H9 (cell line): ENCODE results near the gene BRPF1. TPM values are rescaled to one million over a fixed set of nuclear protein-coding genes. Genes with fewer than 3 reads are reported as not detected.

ENCODE experiments used
- DNase-seq: peaks from one replicate; pipeline ENCODE4 v3.0.0-alpha.2; 2017
- H2AFZ ChIP-seq: one replicate; pipeline ENCODE4 v1.6.1; 2013; ENCODE audit warnings: mild to moderate bottlenecking, low read length, control low read depth, moderate library complexity
- H2AK5ac ChIP-seq: 2 replicates; pipeline ENCODE4 v1.6.1; 2013; ENCODE audit warnings: low read length, control low read depth, mixed read lengths; ENCODE audit not compliant: insufficient read length
- H2BK120ac ChIP-seq: one replicate; pipeline ENCODE4 v1.6.1; 2013; ENCODE audit warnings: low read depth, mild to moderate bottlenecking, low read length, control low read depth, inconsistent platforms; ENCODE audit not compliant: poor library complexity, severe bottlenecking
- H2BK12ac ChIP-seq: 2 replicates; pipeline ENCODE4 v1.6.1; 2013; ENCODE audit warnings: low read length, control low read depth, mixed read lengths, low read depth; ENCODE audit not compliant: insufficient read length
- H2BK15ac ChIP-seq: 2 replicates; pipeline ENCODE4 v1.6.1; 2013; ENCODE audit warnings: low read depth, low read length, control low read depth
- H2BK20ac ChIP-seq: one replicate; pipeline ENCODE4 v1.6.1; 2013; ENCODE audit warnings: low read depth, mild to moderate bottlenecking, low read length, control low read depth, inconsistent platforms; ENCODE audit not compliant: poor library complexity, severe bottlenecking
- H2BK5ac ChIP-seq: 2 replicates; pipeline ENCODE4 v1.6.1; 2013; ENCODE audit warnings: low read length, control low read depth, mixed read lengths; ENCODE audit not compliant: insufficient read length
- H3K14ac ChIP-seq: 2 replicates; pipeline ENCODE4 v1.6.1; 2013; ENCODE audit warnings: low read length, control low read depth; ENCODE audit not compliant: insufficient read depth
- H3K18ac ChIP-seq: 2 replicates; pipeline ENCODE4 v1.6.1; 2013; ENCODE audit warnings: low read depth, mild to moderate bottlenecking, mixed read lengths, low read length, control low read depth; ENCODE audit not compliant: insufficient read length
- H3K23ac ChIP-seq: 2 replicates; pipeline ENCODE4 v1.6.1; 2013; ENCODE audit warnings: low read length, control low read depth, mixed read lengths, low read depth; ENCODE audit not compliant: insufficient read length
- H3K23me2 ChIP-seq: 2 replicates; pipeline ENCODE4 v1.6.1; 2013; ENCODE audit warnings: low read depth, mild to moderate bottlenecking, mixed read lengths, low read length, control low read depth; ENCODE audit not compliant: insufficient read length, poor library complexity, severe bottlenecking
- H3K27ac ChIP-seq: 2 replicates; pipeline ENCODE4 v1.5.1; 2013; ENCODE audit warnings: low read length, control low read depth, mixed read lengths, low read depth; ENCODE audit not compliant: insufficient read length
- H3K27me3 ChIP-seq: 2 replicates; pipeline ENCODE4 v1.6.1; 2013; ENCODE audit warnings: low read length, control low read depth, inconsistent platforms; ENCODE audit not compliant: insufficient read depth
- H3K4ac ChIP-seq: 2 replicates; pipeline ENCODE4 v1.6.1; 2013; ENCODE audit warnings: low read depth, mild to moderate bottlenecking, control low read depth, inconsistent platforms, low read length, moderate library complexity
- H3K4me1 ChIP-seq: 2 replicates; pipeline ENCODE4 v1.6.1; 2013; ENCODE audit warnings: low read length, control low read depth, inconsistent platforms; ENCODE audit not compliant: insufficient read depth
- H3K4me2 ChIP-seq: 2 replicates; pipeline ENCODE4 v1.6.1; 2013; ENCODE audit warnings: low read length, control low read depth, mixed read lengths; ENCODE audit not compliant: insufficient read length, insufficient read depth
- H3K56ac ChIP-seq: 2 replicates; pipeline ENCODE4 v1.6.1; 2013; ENCODE audit warnings: low read depth, mild to moderate bottlenecking, mixed read lengths, low read length, control low read depth; ENCODE audit not compliant: insufficient read length
- H3K79me1 ChIP-seq: 2 replicates; pipeline ENCODE4 v1.6.1; 2013; ENCODE audit warnings: low read depth, mild to moderate bottlenecking, moderate library complexity, low read length, control low read depth, inconsistent platforms; ENCODE audit not compliant: insufficient read depth, poor library complexity, severe bottlenecking
- H3K79me2 ChIP-seq: 2 replicates; pipeline ENCODE4 v1.6.1; 2013; ENCODE audit warnings: low read length, control low read depth, inconsistent platforms; ENCODE audit not compliant: insufficient read depth
- H3K9ac ChIP-seq: 2 replicates; pipeline ENCODE4 v1.6.1; 2013; ENCODE audit warnings: low read length, control low read depth, mixed read lengths; ENCODE audit not compliant: insufficient read length; ENCODE audit errors: extremely low read depth
- H3K9me3 ChIP-seq: one replicate; pipeline ENCODE4 v1.6.1; 2013; ENCODE audit warnings: low read depth, low read length, inconsistent platforms; ENCODE audit not compliant: control insufficient read depth
- H3T11ph ChIP-seq: one replicate; pipeline ENCODE4 v1.6.1; 2013; ENCODE audit warnings: mild to moderate bottlenecking, low read length, control low read depth, inconsistent platforms
- H4K20me1 ChIP-seq: one replicate; pipeline ENCODE4 v1.6.1; 2013; ENCODE audit not compliant: control insufficient read depth, insufficient read length, insufficient read depth
- H4K5ac ChIP-seq: 2 replicates; pipeline ENCODE4 v1.6.1; 2013; ENCODE audit warnings: low read depth, mild to moderate bottlenecking, mixed read lengths, low read length, control low read depth; ENCODE audit not compliant: insufficient read length
- H4K8ac ChIP-seq: replicated peaks from 2 replicates; pipeline ENCODE4 v1.6.1; 2013; ENCODE audit warnings: low read length, control low read depth, mixed read lengths, low read depth; ENCODE audit not compliant: insufficient read length
- H4K91ac ChIP-seq: 2 replicates; pipeline ENCODE4 v1.6.1; 2013; ENCODE audit warnings: low read depth, mild to moderate bottlenecking, moderate library complexity, mixed read lengths, low read length, control low read depth; ENCODE audit not compliant: insufficient read length
- H3K27ac Mint-ChIP-seq, 3 experiments: 2 replicates in 2 of 3; 3 replicates in 1 of 3; pipeline ENCODE4 v1.8.0; 2020 to 2021; ENCODE audit warnings: mixed read lengths in 3 of 3, mild to moderate bottlenecking in 1 of 3, moderate library complexity in 1 of 3
- H3K27me3 Mint-ChIP-seq: 2 replicates; pipeline ENCODE4 v1.8.0; 2021; ENCODE audit warnings: low read depth, mild to moderate bottlenecking, moderate library complexity, mixed read lengths
- H3K36me3 Mint-ChIP-seq, 3 experiments: 2 replicates in 2 of 3; 3 replicates in 1 of 3; pipeline ENCODE4 v1.8.0; 2020 to 2021; ENCODE audit warnings: low read depth in 3 of 3, mixed read lengths in 3 of 3; ENCODE audit not compliant: insufficient read depth in 1 of 3
- H3K4me1 Mint-ChIP-seq, 2 experiments: 2 replicates each; pipeline ENCODE4 v1.8.0; 2020; ENCODE audit warnings: mixed read lengths in 2 of 2
- H3K4me3 Mint-ChIP-seq, 2 experiments: 2 replicates in 1 of 2; 3 replicates in 1 of 2; pipeline ENCODE4 v1.8.0; 2020 to 2021; ENCODE audit warnings: mild to moderate bottlenecking in 2 of 2, mixed read lengths in 2 of 2, moderate library complexity in 1 of 2
- H3K9me3 Mint-ChIP-seq, 2 experiments: 2 replicates in 1 of 2; 3 replicates in 1 of 2; pipeline ENCODE4 v1.8.0; 2020; ENCODE audit warnings: mild to moderate bottlenecking in 2 of 2, mixed read lengths in 2 of 2, moderate library complexity in 1 of 2
- CTCF ChIP-seq: fragments of 200-600 bp; sonication (generic); conservative IDR thresholded peaks from 3 replicates; pipeline ENCODE4 v1.8.0; 2021; ENCODE audit warnings: antibody characterized with exemption, mild to moderate bottlenecking
- WGBS: extraction: QIAGEN DNeasy Blood & Tissue Kit; methylation state at CpG from one replicate; pipeline ENCODE4 v1.1.7; 2013; ENCODE audit warnings: missing lambda C conversion rate, low lambda C conversion rate, mixed read lengths; ENCODE audit not compliant: insufficient read length; ENCODE audit errors: extremely low coverage; 5-methylcytosine and 5-hydroxymethylcytosine counted together
- total RNA-seq: library from RNA; stranded (reverse); gene quantifications from 2 replicates; pipeline ENCODE4 v1.2.1, GENCODE V29; 2021

Gene BRPF1
- total RNA-seq, 1 experiment from 2014 or later, result 38.6 TPM

- no peak overlapping the region for H4K8ac ChIP-seq
- no peak overlapping the region for H3K4ac ChIP-seq
- no peak overlapping the region for H3K23ac ChIP-seq
- no peak overlapping the region for H2BK15ac ChIP-seq
- no peak overlapping the region for H3K14ac ChIP-seq
- H3K56ac ChIP-seq, result no peak overlapping the region
- WGBS, result no CpG with 5 or more reads among the region's 5 CpGs
- H3K9me3 ChIP-seq, result no peaks in the 10 kb centered on the region
- H3K4me3 Mint-ChIP-seq, result no peak overlapping the region
- no peak overlapping the region for H3K27ac Mint-ChIP-seq
- H2BK20ac ChIP-seq, result no peak overlapping the region
- H2AFZ ChIP-seq, result no peak overlapping the region
- H3K4me1 ChIP-seq, result no peaks in the 10 kb centered on the region; the same call in 1 of the 2 replicates
- H3K18ac ChIP-seq, result no peak overlapping the region
- H4K5ac ChIP-seq, result no peak overlapping the region
- TF ChIP-seq CTCF, result no peak
- peaks cover 6% of the 10 kb centered on the region for H3K27me3 Mint-ChIP-seq
- H2BK5ac ChIP-seq, result no peak overlapping the region
- no peaks in the 10 kb centered on the region for H3K23me2 ChIP-seq
- no peaks in the 10 kb centered on the region for H3K27me3 ChIP-seq
- H3K36me3 Mint-ChIP-seq, result no peaks in the 10 kb centered on the region
- H4K20me1 ChIP-seq, result no peaks in the 10 kb centered on the region
- no peak for DNase-seq
- no peaks in the 10 kb centered on the region for H3K79me1 ChIP-seq
- no peak overlapping the region for H3K9ac ChIP-seq
- no peak overlapping the region for H4K91ac ChIP-seq
- H3K79me2 ChIP-seq, result no peaks in the 10 kb centered on the region
- no peak overlapping the region for H2BK12ac ChIP-seq
- H3K27ac ChIP-seq, result no peak overlapping the region
- no peak overlapping the region for H2AK5ac ChIP-seq
- no peaks in the 10 kb centered on the region for H3K9me3 Mint-ChIP-seq
- H3T11ph ChIP-seq, result no peak overlapping the region
- H2BK120ac ChIP-seq, result no peak overlapping the region
- no peak overlapping the region for H3K4me2 ChIP-seq
- H3K4me1 Mint-ChIP-seq, result peaks cover 7 to 8% of the 10 kb centered on the region in 2 experiments
Observed at GRCh38 chr3:9716801-9717555, 14.6 kb upstream of the BRPF1 start.
